Uterus (tissue), 4 donors: ENCODE measurements around the gene TBC1D1. TPM values are rescaled to one million over a fixed set of nuclear protein-coding genes. Genes with fewer than 3 reads are reported as not detected.
"Not testable (repeated sequence)": the region's sequence is repeated elsewhere in the genome, so short reads cannot be mapped to it uniquely, and the experiment has no call there.

ENCODE experiments used
- DNase-seq, 2 donors: peaks; one replicate each; pipeline ENCODE4 v3.0.0-alpha.2; 2019 to 2020
- H3K27ac ChIP-seq, 2 donors: fragments of 200-600 bp; sonication (generic); 1 replicate in 1 of 2; 2 replicates in 1 of 2; pipeline ENCODE4 v1.5.1; 2016 to 2018
- H3K27me3 ChIP-seq, 2 donors: fragments of 200-600 bp; sonication (generic); one replicate each; pipeline ENCODE4 v1.5.1; 2018 to 2019; ENCODE audit warnings: control low read depth in 1 of 2
- H3K36me3 ChIP-seq, 2 donors: fragments of 200-600 bp; sonication (generic); one replicate each; pipeline ENCODE4 v1.5.1; 2019; ENCODE audit warnings: control low read depth in 1 of 2
- H3K4me1 ChIP-seq, 2 donors: fragments of 200-600 bp; sonication (generic); one replicate each; pipeline ENCODE4 v1.5.1; 2018 to 2019; ENCODE audit warnings: control low read depth in 1 of 2
- H3K4me3 ChIP-seq, 2 donors: fragments of 200-600 bp; sonication (generic); 1 replicate in 1 of 2; 2 replicates in 1 of 2; pipeline ENCODE4 v1.5.1; 2018 to 2019; ENCODE audit warnings: mild to moderate bottlenecking in 1 of 2
- H3K9me3 ChIP-seq, 2 donors: fragments of 200-600 bp; sonication (generic); one replicate each; pipeline ENCODE4 v1.5.1; 2019; ENCODE audit warnings: control low read depth in 1 of 2
- POLR2A ChIP-seq, 2 donors: fragments of 450-650 bp; IDR thresholded peaks; one replicate each; pipeline ENCODE4 v1.6.1; 2016; ENCODE audit warnings: antibody characterized with exemption in 2 of 2, mild to moderate bottlenecking in 1 of 2, moderate library complexity in 1 of 2
- intact Hi-C: fragments of 100-400 bp; cut with DNase I; formaldehyde crosslinking; loops from one replicate; pipeline ENCODE4 v1.15.1; 2023; ENCODE audit warnings: low total_unique reads
- total RNA-seq, 4 donors: library from RNA; depleted of rRNA in 3 of 4; stranded (reverse); fragments of >200 nt in 3 of 4; gene quantifications; one replicate each; pipeline versions ENCODE4 v1.1.0 to v1.2.4, GENCODE V29; 2014 to 2023
- TF ChIP-seq, protein P1 (sequence below), 4 experiments: fragments of 200-600 bp in 2 of 4; fragments of 450-650 bp in 2 of 4; sonication (generic) in 2 of 4; IDR thresholded peaks; one replicate each; pipeline ENCODE4 v1.5.1; 2016 to 2019; ENCODE audit warnings: antibody characterized with exemption in 4 of 4, mild to moderate bottlenecking in 2 of 4, moderate library complexity in 1 of 4
- donor health status: DM: yes; HTN: yes; CAD: no.

TBC1D1 gene
- total RNA-seq, 4 donors from 2014 or later = 172 to 402 (median 236) TPM

DNA sequence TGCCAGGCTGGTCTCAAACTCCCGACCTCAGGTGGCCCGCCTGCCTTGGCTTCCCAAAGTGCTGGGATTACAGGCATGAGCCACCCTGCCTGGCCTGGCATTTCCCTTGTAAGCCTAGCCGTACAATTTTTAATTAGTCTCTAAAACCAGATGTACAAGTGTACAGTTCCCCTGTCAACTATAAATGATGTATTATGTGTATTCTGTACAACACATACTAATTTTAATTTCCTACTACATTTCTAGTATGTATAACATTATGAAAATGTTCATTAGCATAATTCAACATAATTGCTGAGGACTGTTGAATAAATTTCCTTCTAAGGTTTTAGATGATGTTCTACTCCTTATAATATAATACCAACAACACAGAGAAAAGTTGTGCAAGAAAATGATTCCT is 27.8 kb downstream of the TBC1D1 start:
- Histone ChIP-seq H3K4me3 (no peak overlapping the region), H3K36me3 (no peaks in the 10 kb centered on the region), H3K9me3 (no peaks in the 10 kb centered on the region), H3K4me1 (no peaks in the 10 kb centered on the region), H3K27ac (no peak overlapping the region), H3K27me3 (no peaks in the 10 kb centered on the region)
- intact Hi-C loops = no loop called here
- TF ChIP-seq, protein P1, sequence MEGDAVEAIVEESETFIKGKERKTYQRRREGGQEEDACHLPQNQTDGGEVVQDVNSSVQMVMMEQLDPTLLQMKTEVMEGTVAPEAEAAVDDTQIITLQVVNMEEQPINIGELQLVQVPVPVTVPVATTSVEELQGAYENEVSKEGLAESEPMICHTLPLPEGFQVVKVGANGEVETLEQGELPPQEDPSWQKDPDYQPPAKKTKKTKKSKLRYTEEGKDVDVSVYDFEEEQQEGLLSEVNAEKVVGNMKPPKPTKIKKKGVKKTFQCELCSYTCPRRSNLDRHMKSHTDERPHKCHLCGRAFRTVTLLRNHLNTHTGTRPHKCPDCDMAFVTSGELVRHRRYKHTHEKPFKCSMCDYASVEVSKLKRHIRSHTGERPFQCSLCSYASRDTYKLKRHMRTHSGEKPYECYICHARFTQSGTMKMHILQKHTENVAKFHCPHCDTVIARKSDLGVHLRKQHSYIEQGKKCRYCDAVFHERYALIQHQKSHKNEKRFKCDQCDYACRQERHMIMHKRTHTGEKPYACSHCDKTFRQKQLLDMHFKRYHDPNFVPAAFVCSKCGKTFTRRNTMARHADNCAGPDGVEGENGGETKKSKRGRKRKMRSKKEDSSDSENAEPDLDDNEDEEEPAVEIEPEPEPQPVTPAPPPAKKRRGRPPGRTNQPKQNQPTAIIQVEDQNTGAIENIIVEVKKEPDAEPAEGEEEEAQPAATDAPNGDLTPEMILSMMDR (IDR thresholded peaks at IDR 0.05) = no peak
- no peak for TF ChIP-seq POLR2A (IDR thresholded peaks at IDR 0.05)
- DNase-seq = no peak

DNA sequence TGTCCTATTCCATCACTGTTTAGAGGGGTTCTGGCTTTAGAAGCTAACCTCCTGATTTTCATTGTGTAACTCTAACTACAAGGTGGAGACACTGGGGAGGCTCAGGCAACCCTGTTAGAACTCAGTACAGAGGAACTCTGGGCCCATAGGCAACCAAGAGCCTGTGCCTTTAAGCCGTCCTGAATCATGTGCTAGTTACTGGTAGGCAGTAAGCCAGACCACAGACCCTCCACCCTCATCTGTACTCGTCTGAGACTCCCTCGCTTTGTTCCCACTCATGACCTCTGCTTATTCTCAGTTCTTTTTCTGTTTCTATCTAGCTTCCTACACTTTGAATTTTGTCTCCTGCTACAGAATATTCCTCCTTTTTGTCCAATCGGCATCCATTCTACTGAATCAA is 31.4 kb downstream of the TBC1D1 start:
- intact Hi-C loops = no loop called here
- TF ChIP-seq POLR2A (IDR thresholded peaks at IDR 0.05) = no peak
- TF ChIP-seq, protein P1 (IDR thresholded peaks at IDR 0.05) = no peak
- Histone ChIP-seq H3K9me3 (no peaks in the 10 kb centered on the region), H3K36me3 (no peaks in the 10 kb centered on the region), H3K27ac (no peak overlapping the region), H3K4me3 (no peak overlapping the region), H3K27me3 (no peaks in the 10 kb centered on the region), H3K4me1 (no peaks in the 10 kb centered on the region)
- no peak for DNase-seq

DNA sequence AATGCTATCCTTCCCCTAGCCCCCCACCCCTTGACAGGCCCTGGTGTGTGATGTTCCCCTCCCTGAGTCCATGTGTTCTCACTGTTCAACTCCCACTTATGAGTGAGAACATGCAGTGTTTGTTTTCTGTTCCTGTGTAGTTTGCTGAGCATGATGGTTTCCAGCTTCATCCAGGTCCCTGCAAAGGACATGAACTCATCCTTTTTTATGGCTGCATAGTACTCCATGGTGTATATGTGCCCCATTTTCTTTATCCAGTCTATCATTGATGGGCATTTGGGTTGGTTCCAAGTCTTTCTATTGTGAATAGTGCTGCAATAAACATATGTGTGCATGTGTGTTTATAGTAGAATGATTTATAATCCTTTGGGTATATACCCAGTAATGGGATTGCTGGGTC is 32.2 kb downstream of the TBC1D1 start:
- H3K9me3 ChIP-seq, H3K36me3 ChIP-seq, H3K27me3 ChIP-seq, intact Hi-C loops, H3K27ac ChIP-seq, H3K4me1 ChIP-seq, DNase-seq, H3K4me3 ChIP-seq: not testable (repeated sequence)

DNA sequence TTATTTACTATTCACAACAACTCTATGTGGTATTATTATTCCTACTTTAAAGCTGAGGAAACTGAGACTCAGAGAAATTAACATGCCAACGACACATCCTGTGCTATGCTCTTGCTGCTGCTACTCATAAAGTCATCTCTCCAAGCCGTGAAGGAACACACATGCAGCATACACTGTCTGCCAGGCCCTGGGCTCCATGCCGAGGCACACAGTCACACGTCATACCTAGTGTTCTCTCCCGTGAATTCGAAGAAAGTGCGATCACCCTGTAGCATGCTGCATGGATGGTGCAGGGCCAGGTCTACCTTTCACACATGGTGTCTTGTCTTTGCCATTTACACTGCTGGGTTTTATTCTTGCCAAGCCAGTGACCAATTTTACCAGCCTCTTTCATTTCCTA is 34.1 kb downstream of the TBC1D1 start:
- no peak for DNase-seq
- Histone ChIP-seq H3K4me1 (no peaks in the 10 kb centered on the region), H3K36me3 (no peaks in the 10 kb centered on the region), H3K4me3 (no peak overlapping the region), H3K9me3 (no peaks in the 10 kb centered on the region), H3K27ac (no peak overlapping the region), H3K27me3 (no peaks in the 10 kb centered on the region)
- TF ChIP-seq, protein P1 (IDR thresholded peaks at IDR 0.05) = no peak
- TF ChIP-seq POLR2A (IDR thresholded peaks at IDR 0.05) = no peak
- intact Hi-C loops = no loop called here

DNA sequence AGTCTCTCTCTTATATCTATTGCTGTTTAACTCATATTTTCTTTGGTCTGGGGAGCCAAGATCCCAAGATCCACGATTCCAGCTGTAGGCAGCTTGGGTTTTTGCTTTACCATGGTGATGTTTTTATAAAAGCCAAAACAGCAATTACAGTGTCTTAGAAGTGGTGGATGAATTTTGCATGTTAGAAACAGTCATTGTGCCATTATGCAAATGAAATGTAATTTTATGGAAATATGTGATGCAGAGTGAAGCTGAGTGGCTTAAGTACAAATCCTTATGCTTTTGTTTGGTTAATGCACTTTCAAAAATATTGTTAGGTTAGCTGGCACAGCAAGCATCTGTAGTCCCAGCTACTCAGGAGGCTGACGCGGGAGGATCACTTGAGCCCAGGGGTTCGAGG is 36.5 kb downstream of the TBC1D1 start:
- intact Hi-C loops = no loop called here
- Histone ChIP-seq H3K4me3 (no peak overlapping the region), H3K27me3 (no peaks in the 10 kb centered on the region), H3K9me3 (no peaks in the 10 kb centered on the region), H3K36me3 (no peaks in the 10 kb centered on the region), H3K4me1 (no peaks in the 10 kb centered on the region), H3K27ac (no peak overlapping the region)
- DNase-seq = no peak
- TF ChIP-seq, protein P1 (IDR thresholded peaks at IDR 0.05) = no peak
- no peak for TF ChIP-seq POLR2A (IDR thresholded peaks at IDR 0.05)
